Breast epithelium (tissue), 4 donors: ENCODE data around the gene OAT. TPM values are rescaled to one million over a fixed set of nuclear protein-coding genes. Genes with fewer than 3 reads are reported as not detected.

Source experiments
- DNase-seq, 2 donors: peaks; one replicate each; pipeline ENCODE4 v3.0.0-alpha.2; 2019; ENCODE audit warnings: low spot score in 2 of 2
- H3K27ac ChIP-seq, 2 donors: fragments of 200-600 bp; sonication (generic) in 1 of 2; one replicate each; pipeline ENCODE4 v1.5.1; 2016 to 2019; ENCODE audit warnings: mild to moderate bottlenecking in 1 of 2
- H3K27me3 ChIP-seq, 2 donors: fragments of 200-600 bp; sonication (generic) in 1 of 2; one replicate each; pipeline versions ENCODE4 v1.5.1 to v1.6.0; 2017 to 2019; ENCODE audit warnings: control low read depth in 1 of 2, mild to moderate bottlenecking in 1 of 2
- H3K36me3 ChIP-seq: fragments of 200-600 bp; one replicate; pipeline ENCODE4 v1.5.1; 2019
- H3K4me1 ChIP-seq, 2 donors: fragments of 200-600 bp; sonication (generic); one replicate each; pipeline ENCODE4 v1.5.1; 2016 to 2019; ENCODE audit warnings: control low read depth in 1 of 2
- H3K4me3 ChIP-seq, 3 donors: fragments of 200-600 bp; sonication (generic); 1 replicate in 2 of 3; 2 replicates in 1 of 3; pipeline ENCODE4 v1.5.1; 2016 to 2019; ENCODE audit warnings: mild to moderate bottlenecking in 3 of 3, moderate library complexity in 2 of 3
- H3K9me3 ChIP-seq, 2 donors: fragments of 200-600 bp; sonication (generic) in 1 of 2; one replicate each; pipeline ENCODE4 v1.5.1; 2016 to 2019; ENCODE audit warnings: control low read depth in 1 of 2
- POLR2A ChIP-seq: fragments of 450-650 bp; IDR thresholded peaks from one replicate; pipeline ENCODE4 v1.6.1; 2016; ENCODE audit warnings: antibody characterized with exemption, mild to moderate bottlenecking, moderate library complexity
- POLR2AphosphoS5 ChIP-seq, 3 donors: sonication (generic); formaldehyde crosslinking; IDR thresholded peaks; one replicate each; pipeline ENCODE4 v1.6.1; 2017; ENCODE audit warnings: antibody characterized with exemption in 3 of 3
- intact Hi-C: fragments of 100-400 bp; cut with DNase I; formaldehyde crosslinking; loops from one replicate; pipeline ENCODE4 v1.15.1; 2023; ENCODE audit warnings: low total_unique reads
- total RNA-seq, 3 donors: library from RNA; depleted of rRNA; stranded (reverse); fragments of >200 nt; gene quantifications; one replicate each; pipeline ENCODE4 v1.1.0, GENCODE V29; 2016
- TF ChIP-seq, protein P1 (sequence below), 3 donors: fragments of 450-650 bp; IDR thresholded peaks; one replicate each; pipeline ENCODE4 v1.5.1; 2016 to 2017; ENCODE audit warnings: antibody characterized with exemption in 3 of 3, mild to moderate bottlenecking in 3 of 3, moderate library complexity in 3 of 3

OAT gene
- total RNA-seq, 3 donors from 2014 or later, result 93.3 to 160 (median 115) TPM

DNA sequence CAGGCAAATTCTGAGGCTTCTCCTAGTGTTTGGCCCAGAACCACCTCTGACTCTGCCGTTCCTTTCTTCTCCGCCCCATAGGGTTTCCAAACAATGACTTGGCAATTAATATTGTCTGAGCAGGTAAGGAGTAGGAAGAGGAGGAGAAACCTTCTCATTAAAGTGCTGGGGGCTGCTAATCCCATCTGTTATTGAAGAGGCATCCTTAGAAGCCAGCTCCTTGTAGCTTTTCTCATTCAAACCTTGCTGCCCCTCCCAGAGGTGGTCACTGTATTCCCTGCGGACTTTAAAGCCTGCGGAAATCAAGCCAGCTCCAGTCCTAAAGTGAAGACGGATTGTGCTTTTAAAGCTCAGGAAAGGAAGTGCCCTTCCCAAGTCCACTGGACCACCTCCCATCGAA, 32.6 kb upstream of the OAT start:
- intact Hi-C loops, result loop anchor here (10.0 kb wide), 1 partner anchor 1056 kb away; no protein-coding TSS in a partner anchor
- no peaks in the 10 kb centered on the region for H3K36me3 ChIP-seq
- no peak for DNase-seq
- H3K27ac ChIP-seq, result no peak overlapping the region
- H3K9me3 ChIP-seq, result no peaks in the 10 kb centered on the region
- no peak overlapping the region for H3K4me3 ChIP-seq
- H3K4me1 ChIP-seq, result peaks cover 3% of the 10 kb centered on the region in 2 donors
- TF ChIP-seq, protein P1, sequence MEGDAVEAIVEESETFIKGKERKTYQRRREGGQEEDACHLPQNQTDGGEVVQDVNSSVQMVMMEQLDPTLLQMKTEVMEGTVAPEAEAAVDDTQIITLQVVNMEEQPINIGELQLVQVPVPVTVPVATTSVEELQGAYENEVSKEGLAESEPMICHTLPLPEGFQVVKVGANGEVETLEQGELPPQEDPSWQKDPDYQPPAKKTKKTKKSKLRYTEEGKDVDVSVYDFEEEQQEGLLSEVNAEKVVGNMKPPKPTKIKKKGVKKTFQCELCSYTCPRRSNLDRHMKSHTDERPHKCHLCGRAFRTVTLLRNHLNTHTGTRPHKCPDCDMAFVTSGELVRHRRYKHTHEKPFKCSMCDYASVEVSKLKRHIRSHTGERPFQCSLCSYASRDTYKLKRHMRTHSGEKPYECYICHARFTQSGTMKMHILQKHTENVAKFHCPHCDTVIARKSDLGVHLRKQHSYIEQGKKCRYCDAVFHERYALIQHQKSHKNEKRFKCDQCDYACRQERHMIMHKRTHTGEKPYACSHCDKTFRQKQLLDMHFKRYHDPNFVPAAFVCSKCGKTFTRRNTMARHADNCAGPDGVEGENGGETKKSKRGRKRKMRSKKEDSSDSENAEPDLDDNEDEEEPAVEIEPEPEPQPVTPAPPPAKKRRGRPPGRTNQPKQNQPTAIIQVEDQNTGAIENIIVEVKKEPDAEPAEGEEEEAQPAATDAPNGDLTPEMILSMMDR (IDR thresholded peaks at IDR 0.05), result no peak
- TF ChIP-seq POLR2AphosphoS5 (IDR thresholded peaks at IDR 0.05), result no peak
- TF ChIP-seq POLR2A, result no peak
- H3K27me3 ChIP-seq, result peaks cover 5 to 52% of the 10 kb centered on the region in 2 donors

DNA sequence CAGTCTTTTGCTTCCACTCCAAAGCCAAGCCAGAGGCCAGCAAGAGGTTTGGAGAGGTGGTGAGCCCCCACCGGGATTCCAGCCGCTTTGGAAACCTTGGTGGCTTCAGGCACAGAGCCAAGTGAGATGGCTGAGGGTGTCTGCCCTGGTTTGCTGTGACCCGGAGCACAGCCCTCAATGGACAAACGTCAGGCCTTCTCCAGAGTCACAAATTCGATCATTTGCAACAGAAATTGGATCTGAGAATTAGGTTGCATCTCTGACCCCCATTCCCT, 32.0 kb upstream of the OAT start:
- H3K4me3 ChIP-seq, result no peak overlapping the region
- peaks cover 5 to 53% of the 10 kb centered on the region in 2 donors for H3K27me3 ChIP-seq
- TF ChIP-seq, protein P1 (IDR thresholded peaks at IDR 0.05), result no peak
- no peak for TF ChIP-seq POLR2AphosphoS5 (IDR thresholded peaks at IDR 0.05)
- no peak for TF ChIP-seq POLR2A
- no peaks in the 10 kb centered on the region for H3K9me3 ChIP-seq
- no peak for DNase-seq
- peaks cover 3% of the 10 kb centered on the region in 2 donors for H3K4me1 ChIP-seq
- no peak overlapping the region for H3K27ac ChIP-seq
- H3K36me3 ChIP-seq, result no peaks in the 10 kb centered on the region
- intact Hi-C loops, result loop anchor here (10.0 kb wide), 1 partner anchor 1056 kb away; no protein-coding TSS in a partner anchor

DNA sequence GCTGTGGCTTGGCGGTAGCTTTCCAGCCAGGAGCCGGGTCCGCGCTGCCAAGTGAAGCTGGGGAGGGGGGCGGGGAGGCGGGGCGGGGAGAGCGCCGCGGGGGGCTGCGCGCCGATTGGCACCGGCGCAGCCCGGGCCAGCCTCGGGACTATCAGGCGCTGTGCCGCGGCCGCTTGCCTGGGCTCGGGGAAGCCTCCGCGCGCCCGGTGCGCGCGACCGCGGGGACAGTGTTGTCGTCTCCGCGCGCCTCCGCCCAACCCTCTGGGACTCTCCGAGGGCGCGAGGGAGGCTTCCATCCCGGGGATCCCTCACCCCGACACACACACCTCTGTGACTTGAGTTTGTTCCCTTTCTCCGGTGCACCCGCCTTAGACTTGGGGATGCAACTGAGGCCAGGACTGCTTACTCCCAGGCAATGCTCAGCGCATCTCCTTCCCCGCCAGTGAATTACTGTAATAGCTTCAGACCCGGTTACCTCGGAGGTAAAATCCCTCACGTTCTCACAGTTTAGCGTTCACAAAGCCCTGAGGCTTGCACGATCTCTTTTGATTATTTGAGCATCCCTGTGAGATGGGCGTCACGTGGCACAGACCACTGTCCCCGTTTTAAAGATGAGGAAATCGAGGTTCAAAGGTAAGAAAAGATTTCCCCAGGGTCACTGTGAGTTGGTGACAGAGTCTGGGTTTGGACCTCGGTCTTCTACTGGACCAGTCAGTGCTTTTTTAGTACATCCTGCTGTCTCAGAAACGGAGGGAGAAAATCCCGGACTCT, 31.5 kb upstream of the OAT start, which contains the start of gene NKX1-2:
TSS of gene NKX1-2 (minus strand) at position 24 of the 771 bp plus-strand sequence. CDS start 92 bp downstream, outside the sequence.
- Histone ChIP-seq H3K4me1 (peaks cover 3% of the 10 kb centered on the region in 2 donors), H3K4me3 (peak within 1 kb of the TSS in 2 of 3 donors; percentile 51 to 61), H3K27ac (no peak within 1 kb of the TSS), H3K27me3 (peaks cover 5 to 53% of the 10 kb centered on the region in 2 donors), H3K9me3 (no peaks in the 10 kb centered on the region), H3K36me3 (no peaks in the 10 kb centered on the region)
- intact Hi-C loops, result loop anchor here (10.0 kb wide), 1 partner anchor 1055 kb away; no protein-coding TSS in a partner anchor
- DNase-seq, result no peak
- TF ChIP-seq POLR2AphosphoS5 (IDR thresholded peaks at IDR 0.05) (no peak), POLR2A (no peak)
- TF ChIP-seq, protein P1 (IDR thresholded peaks at IDR 0.05), result no peak

GRCh38 chr10:124449170-124450011, 30.7 kb upstream of the OAT start:
- no peak for DNase-seq
- Histone ChIP-seq H3K9me3 (no peaks in the 10 kb centered on the region), H3K4me3 (peak overlapping the region in 2 of 3 donors; percentile 51 to 61), H3K4me1 (peaks cover 3% of the 10 kb centered on the region in 2 donors), H3K27ac (no peak overlapping the region), H3K36me3 (no peaks in the 10 kb centered on the region), H3K27me3 (peaks cover 5 to 53% of the 10 kb centered on the region in 2 donors)
- intact Hi-C loops, result loop anchor here (10.0 kb wide), 1 partner anchor 1055 kb away; no protein-coding TSS in a partner anchor
- TF ChIP-seq POLR2AphosphoS5 (IDR thresholded peaks at IDR 0.05) (no peak), POLR2A (no peak)
- TF ChIP-seq, protein P1 (IDR thresholded peaks at IDR 0.05), result no peak
